Kidney capillary endothelial cell (primary cell): ENCODE results near the gene SMARCA1.

ENCODE experiments used
- DNase-seq: peaks from one replicate; pipeline ENCODE4 v3.0.0-alpha.2; 2018; ENCODE audit warnings: low spot score

SMARCA1 gene

DNA sequence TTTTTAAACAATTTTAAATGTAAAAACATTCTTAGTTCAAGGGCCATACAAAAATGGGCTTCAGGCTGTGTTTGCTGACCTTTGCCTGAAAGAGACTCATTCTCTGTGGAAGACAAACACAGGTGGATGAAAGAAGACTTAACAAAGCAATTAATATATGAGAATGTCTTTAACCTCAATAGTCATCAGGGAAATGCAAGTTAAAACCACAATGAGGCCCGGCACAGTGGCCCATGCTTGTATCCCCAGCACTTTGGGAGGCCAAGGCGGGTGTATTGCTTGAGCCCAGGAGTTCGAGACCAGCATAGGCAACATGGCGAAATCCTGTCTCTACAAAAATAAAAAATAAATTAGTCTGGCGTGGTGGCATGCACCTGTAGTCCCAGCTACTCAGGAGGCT is 7.1 kb upstream of the SMARCA1 start:
- no peak for DNase-seq

DNA sequence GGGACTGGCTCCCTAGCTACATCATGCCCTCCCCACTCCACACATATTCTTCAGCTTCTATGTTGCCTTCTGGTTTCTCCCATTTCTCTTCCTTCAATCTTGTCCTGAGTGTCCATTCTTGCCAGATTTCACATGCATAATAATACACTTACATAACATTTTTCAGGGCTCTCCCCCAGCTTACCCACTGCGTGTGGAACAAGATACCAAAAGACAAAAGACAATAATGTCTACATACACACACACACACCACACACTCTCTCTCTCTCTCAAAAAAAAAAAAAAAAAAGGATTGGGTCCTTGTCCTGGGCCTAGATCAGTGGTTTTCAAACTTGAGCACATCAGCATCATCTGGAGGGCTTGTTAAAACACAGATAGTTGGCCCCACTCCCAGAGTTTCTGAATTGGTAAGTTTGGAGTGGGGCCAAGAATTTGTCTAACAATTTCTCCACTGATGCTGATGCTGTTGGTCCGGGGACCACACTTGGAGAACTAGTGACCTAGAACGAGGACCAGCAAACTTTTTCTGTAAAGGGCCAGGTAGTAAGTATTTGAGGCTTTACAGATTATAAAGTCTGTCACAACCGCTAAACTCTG is 6.5 kb upstream of the SMARCA1 start:
- no peak for DNase-seq

DNA sequence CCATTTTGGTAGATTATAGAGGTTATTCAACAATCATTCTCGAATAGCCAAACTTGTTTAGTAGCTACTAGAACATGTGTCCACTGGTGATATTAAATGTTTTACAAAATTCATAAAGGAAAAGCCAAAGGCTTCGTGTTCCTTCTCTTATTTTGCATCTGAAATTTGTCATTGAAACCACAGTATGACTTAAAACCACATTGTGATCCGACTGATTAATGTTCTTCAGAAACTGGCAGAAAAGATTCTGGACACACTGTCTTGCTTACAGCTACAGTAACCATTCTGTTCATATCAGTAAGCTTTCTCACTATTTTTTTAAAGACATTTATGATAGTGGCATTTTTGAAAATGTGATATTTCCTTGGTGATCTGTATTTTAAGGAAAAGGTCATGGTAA is 2.6 kb upstream of the SMARCA1 start:
- no peak for DNase-seq

DNA sequence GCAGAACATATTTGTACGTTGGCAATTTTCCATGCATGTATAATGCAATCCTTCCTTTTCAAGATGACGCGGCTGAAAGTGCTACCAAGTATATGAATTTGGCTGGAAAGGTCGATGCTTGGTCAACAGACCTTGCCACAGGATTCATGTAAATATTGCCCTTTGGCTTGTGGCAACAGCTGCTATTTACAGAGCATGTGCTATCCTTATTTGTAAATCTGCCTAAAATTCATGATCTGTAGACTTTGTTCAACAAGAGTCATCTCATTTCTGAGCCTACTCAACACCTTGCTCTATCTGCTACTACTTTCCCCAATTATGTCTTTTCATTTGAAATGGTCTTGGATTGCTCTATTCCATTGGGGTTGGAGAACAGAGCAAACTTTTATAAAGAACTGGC is 1.9 kb upstream of the SMARCA1 start:
- DNase-seq: no peak

DNA sequence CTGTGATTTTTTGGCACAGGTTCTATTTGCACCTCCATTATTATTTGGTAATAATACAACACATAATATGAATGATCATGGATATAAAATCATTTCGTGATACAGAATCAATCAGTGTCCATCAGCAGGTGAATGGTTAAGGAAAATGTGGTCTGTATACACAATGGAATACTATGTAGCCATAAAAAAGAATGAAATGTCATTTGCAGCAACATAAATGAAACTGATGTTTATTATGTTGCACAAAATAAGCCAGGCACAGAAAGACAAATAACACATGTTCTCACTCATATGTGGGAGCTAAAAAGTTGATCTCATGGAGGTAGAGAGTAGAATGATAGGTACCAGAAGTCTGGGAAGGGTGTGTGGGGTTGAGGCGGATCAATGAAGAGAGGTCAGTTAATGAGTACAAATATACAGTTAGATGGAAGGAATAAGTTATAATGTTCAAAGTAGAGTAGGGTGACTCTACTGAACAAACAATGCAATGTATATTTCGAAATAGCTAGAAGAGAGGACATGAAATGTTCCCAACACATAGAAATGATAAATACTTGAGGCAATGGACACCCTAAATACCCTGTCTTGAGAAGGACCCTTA is 1.1 kb upstream of the SMARCA1 start:
- DNase-seq: no peak

DNA sequence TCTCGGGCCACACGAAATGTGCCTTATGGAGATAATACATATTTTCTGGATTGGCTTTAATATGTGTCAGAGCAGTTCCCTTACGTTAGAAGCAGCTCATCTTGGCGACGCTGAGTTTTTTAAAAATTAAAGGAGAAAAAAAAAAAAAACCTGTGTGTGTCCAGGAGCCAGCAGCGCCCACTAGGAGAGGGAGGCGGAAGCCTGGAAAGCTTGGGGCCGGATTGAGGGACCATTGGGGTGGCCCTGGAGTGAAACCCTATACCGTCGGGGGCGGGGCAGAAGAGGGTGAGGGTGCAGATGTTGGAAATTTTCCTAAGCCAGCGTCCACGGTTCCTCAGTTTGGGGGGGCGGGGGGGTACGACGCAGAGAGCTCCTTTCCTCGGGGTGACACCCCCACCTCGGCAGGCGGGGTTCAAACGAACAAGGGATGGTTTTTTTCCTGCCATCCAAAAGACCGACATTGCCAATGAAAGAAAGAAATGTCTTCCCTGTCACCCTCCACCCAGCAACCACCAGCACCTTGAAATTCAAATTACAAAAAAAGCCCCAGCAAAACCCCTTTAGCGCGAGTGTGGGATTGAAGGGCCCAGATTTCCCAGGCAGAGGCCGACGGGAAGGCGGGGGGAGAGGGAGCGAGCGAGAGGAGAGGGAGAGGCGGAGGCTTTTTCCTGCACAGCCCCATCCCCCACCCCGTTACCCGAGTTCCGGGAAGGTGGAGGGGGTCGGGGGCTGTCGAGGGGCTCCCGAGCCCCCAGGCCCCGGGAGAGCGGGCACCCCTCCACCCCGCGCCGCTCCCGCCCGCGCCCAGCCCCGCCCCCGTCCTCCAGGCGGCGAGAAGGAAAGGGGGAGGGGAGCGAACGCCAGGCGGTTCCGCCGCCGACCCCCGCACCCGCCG is 859 bp downstream of the SMARCA1 start:
- DNase-seq: no peak

DNA sequence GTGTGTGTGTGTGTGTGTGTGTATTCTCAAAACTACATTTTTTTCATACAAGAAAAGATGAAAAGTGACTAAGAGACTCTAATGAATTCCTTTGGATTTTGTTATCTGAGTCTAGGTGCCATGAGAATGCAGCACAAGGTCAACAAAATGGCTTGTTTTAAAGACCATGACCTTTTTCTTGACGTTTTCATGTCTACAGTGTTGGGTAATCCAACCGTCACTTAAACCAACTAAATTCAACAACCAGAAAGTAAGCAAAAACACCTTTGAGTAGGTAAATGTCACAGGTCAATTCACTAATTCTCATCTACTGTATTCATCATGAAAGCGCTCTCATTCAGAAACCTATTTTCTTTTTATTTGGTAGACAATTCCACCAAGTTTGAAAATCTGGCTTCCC is 3.1 kb downstream of the SMARCA1 start:
- no peak for DNase-seq

DNA sequence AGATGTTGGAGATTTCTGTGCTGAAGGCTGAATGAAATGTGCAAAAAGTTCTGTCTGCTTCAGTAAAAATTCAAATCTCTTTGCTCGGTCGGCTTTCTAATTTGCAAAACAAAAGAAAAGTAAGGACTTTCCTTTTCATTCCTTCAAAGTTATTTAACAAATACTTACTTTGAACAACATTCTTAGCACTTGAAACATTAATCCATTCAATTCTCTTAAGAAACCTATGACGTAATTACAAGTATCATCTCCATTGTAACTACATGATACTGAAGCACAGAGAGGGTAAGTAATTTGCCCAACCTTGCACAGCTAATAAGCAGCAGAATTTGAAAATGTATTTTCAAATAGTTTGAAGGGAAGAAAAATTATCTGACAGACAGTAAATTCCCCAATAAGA is 6.9 kb downstream of the SMARCA1 start:
- DNase-seq: no peak

DNA sequence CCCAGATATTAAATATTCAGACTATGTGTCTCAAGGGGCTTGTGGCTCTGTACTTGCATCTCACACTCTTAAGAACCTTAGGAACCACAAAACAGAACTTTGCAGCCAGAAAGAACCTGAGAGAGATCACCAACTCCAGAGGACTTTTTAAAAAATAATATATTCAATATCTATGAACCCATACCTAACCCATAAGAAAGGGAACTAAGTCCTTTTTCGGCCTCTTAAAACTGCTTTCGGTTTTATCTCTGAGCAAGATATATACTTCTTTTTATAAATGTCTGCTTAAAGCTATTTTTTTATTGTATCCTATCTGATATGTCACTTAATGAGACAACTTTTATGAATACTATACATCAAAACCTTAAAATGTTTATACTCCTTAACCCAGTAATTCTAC is 10.9 kb downstream of the SMARCA1 start:
- no peak for DNase-seq

DNA sequence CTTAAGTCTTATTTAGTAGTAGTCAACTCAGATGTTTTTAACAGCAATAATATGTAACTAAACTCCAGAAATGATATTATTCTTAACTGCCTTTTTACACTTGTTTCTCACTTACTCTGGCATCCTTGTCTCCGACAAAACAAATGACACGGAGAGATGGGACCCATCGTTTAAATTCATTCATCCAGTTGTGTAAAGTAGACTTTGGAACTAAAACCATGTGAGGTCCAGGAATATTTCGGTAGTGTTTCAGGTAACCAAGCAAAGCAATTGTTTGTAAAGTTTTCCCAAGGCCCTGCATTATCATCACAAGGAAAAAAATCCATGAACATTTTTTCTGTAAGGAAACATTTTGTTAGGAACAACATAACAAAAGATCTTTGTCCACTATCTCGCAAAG is 11.6 kb downstream of the SMARCA1 start:
- no peak for DNase-seq

DNA sequence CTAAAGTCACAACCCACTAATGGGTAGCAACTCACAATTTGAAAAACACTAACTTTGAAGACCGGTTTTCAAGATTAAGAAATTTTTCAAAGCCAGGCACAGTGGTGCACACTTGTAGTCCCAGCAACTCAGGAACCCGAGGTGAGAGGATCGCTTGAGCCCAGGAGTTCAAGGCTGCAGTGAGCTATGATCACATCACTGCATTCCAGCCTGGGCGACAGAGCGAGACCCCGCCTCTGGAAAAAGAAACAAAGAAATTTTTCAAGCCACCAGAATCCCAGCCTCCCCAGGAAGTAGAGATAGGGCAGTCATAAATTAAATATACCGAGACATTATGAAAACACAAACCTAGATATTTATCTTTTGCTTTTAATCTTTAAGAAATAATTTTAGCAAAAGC is 13.0 kb downstream of the SMARCA1 start:
- no peak for DNase-seq

DNA sequence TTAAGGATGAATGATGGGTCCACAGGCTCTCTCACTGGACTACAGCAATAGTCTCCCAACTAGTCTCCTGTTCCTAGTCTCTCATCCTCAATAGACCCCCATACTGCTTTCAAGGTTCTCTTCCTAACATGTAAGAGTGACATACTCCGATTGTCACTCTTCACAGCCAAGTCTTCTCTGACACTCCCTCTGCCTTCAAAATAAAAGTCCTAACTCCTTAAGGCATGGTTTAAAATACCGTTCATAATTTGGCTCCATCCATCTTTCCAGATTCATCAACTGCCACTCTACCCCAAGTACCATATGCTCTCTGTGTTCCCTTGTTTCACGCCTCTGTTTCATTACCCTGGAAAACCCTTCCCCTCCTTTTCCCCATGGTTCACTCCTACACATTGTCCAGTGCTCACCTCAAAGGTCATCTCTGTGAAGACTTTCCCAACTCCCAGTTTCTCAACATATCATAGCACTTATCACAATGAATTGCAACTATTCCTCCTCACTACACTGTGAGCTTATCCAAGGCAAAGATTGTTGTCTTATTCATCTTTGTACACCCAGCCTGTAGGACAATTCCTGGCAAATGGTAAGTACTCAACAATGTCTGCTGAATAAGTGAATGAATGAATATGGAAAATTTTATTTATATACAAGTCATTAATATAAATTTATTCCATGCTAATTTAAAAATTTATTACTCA is 26.0 kb downstream of the SMARCA1 start:
- no peak for DNase-seq

DNA sequence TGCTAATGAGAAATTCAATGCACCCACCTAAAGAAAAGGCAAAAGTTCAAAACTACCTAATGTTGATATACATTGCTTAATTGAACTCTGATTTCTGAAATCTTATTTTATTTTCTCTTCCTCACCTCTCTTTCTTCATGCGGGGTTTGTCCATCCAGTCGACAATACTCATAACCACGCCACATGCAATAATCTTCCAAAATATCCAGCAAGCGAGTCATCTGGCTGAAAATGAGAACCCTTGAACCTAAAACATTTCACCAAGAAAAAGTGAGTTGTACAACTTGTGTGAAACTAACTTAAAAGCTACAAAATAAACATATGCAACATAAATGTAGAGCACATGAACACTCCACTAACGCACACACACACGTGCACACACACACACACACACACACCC is 26.7 kb downstream of the SMARCA1 start:
- DNase-seq: no peak

DNA sequence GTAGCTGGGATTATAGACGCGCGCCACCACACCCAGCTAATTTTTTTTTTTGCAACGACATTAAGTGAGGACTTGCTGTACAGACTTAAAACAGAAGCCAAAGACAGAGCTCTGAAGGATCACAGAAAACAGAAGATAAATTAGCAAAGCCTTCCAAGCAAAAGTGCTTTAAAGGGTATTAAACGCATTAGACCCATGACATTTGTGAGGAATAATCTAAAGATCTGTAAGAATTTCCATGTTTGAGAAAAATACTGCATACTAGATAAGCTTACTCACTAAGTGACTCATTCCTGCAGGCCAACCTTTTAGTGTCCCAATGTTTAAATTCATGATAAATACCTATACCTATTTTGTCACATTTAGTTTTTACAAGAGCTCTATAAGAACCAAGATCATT is 27.4 kb downstream of the SMARCA1 start:
- no peak for DNase-seq

DNA sequence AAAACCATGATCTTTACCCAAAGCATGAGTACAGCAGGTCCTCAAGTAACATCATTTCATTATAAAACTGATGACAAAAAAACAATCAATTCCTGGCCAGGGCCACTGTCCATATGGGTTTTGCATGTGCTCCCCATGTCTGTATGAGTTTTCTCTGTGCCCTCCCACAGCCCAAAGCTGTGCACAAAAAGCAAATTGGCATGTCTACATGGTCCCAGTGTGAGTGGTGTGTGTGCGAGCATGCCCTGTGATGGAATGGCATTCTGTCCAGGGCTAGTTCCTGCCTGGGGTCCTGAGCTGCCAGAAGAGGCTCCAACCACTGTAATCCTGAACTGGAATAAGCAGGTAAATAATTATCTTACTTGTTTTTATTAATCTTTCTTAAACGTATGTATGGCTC is 28.4 kb downstream of the SMARCA1 start:
- no peak for DNase-seq

DNA sequence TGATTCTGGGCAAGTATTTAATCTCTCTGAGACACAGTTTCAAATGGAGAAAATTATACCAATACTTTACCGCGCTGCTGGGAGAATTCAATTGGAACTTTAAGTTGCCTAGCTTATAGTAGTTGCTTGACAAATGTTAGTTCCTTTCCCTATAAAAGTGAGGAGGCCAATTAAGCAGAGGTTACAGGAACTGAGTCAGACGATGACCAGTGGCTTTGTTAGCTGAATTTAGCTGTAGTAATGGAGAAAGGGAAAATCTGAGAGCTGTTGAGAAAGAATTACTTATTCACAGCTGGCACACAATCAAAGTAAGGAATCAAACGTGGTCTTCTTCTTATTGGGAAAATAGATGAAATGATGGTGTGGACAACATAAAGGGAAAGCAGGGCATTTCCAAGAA is 29.6 kb downstream of the SMARCA1 start:
- DNase-seq: peak; percentile 15

DNA sequence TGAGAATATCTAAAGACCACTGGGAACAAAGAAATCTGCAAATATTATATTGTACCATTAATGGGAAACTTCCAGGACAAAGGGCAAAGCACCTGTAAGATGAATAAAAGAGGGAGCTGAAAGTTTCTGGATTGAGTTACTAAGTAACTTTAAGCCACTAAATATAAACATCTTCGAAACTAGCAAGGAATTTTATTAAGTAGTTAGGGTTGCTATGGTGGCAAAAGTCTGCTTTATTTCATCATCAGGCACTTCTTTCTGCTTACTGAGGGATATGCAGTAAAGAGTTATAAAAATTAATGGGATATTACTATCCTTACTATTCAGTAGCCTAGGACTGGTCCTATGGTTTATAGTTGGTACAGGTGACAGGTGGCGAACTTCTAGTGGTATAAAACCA is 33.0 kb downstream of the SMARCA1 start:
- no peak for DNase-seq

DNA sequence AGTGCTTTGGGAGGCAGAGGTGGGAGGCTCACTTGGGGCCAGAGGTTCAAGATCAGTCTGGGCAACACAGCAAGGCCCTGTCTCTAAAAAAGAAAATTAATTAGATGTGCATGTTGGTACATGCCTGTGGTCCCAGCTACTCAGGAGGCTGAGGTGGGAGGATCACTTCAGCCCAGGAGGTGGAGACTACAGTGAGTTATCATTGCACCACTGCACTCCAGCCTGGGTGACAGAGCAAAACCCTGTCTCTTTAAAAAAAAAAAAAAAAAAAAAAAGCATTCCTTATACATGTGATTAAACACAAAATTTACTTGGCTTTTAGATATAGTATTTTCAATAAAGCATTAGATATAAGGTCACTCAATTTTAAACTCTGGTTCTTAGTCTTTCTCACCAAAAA is 34.9 kb downstream of the SMARCA1 start:
- DNase-seq: no peak

DNA sequence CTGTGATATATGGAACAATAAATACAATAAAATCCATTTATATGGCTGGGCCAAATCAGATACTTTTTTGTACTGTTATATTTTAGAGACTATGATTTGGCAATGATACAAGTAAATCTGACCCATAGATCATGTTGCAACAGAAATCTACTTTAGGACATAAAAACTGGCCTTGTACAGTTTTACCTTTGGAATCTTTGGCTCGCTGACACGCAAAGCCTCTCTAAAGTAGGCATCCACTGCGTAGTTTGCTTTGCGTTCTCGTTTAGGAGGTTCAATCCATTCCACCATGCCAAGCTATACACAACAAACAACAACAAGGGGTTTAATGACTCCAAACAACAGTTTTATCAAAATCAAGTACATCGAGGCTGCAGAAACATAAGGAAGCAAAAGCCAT is 42.4 kb downstream of the SMARCA1 start:
- DNase-seq: no peak

DNA sequence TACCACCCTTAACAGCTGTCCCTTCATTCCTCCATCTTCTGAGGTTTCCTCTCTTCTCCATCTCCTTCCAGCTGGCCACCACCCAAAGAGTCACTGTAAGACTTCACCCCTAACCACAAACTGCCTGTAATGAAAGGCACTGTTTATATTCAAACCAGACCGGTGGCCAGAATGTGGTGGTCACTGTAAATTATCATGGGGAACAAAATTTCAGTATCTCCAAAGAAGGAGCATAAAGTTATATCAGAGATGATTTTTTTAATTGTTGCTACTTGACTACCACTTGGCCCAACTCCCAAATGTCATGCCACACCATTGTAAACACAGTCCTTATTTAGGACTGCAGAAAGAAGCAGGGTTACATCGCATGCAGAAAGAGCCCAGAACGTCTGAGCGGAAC is 44.8 kb downstream of the SMARCA1 start:
- DNase-seq: no peak

DNA sequence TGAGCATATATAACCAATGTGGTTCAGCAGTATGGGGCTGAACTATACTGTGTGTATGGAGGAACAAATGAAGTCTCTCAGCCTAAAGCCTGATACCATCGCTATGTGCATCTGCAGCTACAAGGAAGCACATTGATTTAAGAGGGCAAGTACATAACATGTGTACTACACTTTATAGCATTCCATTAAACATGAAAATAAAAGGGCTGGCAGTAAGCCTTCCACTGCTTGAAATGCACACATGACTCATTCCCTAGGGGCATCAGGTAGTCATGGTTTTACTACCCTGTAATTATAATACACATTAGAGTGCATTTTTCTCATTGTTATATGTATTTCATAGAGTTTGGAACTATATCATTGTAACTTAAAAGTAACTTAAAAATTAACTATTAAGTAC is 51.2 kb downstream of the SMARCA1 start:
- no peak for DNase-seq

DNA sequence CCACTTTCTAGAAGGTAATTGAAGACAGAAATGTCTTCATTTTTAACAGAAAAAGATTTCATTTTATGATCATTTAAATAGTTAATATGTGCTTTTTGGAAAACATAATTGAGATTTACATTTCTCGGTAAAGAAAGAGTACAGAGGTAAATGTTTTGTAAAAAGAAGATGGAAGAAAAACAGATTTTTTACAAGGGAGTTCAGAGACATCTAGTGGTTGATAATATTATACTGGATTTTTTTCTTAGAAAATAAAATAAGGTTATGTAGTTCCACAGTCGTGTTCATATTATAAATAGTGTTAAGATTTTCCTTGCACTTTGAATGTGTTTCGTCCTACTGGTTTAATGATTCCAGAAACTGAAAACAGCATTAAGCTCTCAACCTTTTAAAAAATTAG is 60.6 kb downstream of the SMARCA1 start:
- DNase-seq: no peak
